ENCODE measurements around the gene SLC16A5.
A peak's percentile ranks its signal among the peaks of the same experiment; 100 is the strongest.

The SLC16A5 gene

DNA sequence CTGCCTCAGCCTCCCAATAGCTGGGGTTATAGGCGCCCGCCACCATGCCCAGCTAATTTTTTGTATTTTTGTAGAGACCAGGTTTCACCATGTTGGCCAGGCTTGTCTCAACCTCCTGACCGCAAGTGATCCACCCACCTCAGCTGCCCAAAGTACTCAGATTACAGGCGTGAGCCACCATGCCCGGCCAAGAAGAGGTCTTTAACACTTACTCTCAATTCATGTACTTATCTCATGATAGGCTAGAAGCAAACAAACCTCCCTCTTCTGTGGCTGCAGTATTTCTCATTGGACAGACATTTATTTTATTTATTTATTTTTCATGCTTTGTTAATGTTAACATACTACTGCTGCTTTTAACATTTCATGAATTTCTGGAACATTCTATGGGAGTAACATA is 50.8 kb downstream of the SLC16A5 start:
- Mint-ChIP-seq H3K4me1 (ENCODE audit: low read depth) (peaks cover 18% of the 10 kb centered on the region), H3K4me3 (no peak overlapping the region), H3K9me3 (no peaks in the 10 kb centered on the region), H3K27me3 (no peaks in the 10 kb centered on the region), H3K36me3 (ENCODE audit: low read depth) (peaks cover 80% of the 10 kb centered on the region), H3K27ac (peak overlapping the region; percentile 44)
- DNase-seq, result no peak

DNA sequence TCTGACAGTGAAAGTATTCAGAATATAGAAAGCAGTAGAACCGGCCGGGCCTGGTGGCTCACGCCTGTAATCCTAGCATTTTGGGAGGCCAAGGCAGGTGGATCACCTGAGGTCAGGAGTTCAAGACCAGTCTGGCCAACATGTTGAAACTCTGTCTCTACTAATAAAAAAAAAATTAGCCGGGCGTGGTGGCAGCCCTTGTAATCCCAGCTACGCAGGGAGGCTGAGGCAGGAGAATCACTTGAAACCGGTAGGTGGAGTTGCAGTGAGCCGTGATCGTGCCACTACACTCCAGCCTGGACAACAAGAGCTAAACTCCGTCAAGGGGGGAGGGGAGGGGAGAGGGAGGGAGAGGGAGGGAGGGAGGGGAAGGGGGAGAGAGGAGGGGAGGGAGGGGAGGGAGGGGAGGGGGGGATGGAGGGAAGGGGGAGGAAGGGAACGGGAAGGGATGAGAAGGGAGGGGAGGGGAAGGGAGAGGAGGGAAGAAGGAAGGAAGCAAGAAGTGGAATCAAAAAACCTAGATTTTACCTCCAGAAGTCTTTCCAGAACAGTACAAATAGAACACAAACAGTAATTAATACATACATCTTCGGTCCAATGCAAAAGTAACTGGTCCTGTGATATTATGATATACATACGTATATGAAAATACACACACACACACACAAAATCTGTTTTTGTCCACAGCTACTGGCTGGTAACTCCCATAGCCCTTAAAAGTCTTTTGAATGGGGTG is 54.6 kb downstream of the SLC16A5 start:
- no peak overlapping the region for H3K4me3 Mint-ChIP-seq
- no peak for DNase-seq
- peaks cover 15% of the 10 kb centered on the region for H3K4me1 Mint-ChIP-seq (ENCODE audit: low read depth)
- H3K36me3 Mint-ChIP-seq (ENCODE audit: low read depth), result peaks cover 93% of the 10 kb centered on the region
- H3K9me3 Mint-ChIP-seq, result no peaks in the 10 kb centered on the region
- H3K27me3 Mint-ChIP-seq, result no peaks in the 10 kb centered on the region
- H3K27ac Mint-ChIP-seq, result no peak overlapping the region

DNA sequence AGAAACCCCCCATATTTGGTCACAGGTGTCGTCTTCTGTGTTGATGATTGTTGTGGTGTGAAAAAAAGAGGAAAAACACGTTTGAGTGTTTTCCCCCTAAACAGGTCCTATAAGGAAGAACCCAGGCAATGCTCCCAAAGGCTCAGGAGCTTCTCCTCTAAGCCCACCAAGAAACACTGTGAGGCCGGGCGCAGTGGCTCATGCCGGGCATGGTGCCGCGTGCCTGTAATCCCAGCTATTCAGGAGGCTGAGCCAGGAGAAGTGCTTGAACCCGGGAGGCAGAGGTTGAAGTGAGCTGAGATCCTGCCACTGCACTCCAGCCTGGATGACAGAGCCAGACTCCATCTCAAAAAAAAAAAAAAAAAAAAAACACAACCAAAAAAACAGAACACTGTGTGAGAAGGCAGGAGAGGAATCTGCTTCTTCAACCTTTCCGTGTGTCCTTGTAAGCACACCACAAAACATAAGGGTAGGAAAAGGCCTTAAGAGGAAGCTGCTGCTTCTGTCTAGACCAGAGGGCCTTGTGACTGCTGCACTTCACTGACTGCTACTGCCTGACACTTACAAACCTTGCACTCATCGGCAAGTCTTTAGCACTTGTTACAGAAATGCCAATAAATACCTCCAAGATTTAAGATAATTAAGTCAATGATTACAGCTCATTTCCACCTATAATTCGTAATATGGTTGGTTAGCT is 57.2 kb downstream of the SLC16A5 start:
- Mint-ChIP-seq H3K36me3 (ENCODE audit: low read depth) (peaks cover 94% of the 10 kb centered on the region), H3K4me1 (ENCODE audit: low read depth) (peaks cover 21% of the 10 kb centered on the region), H3K9me3 (no peaks in the 10 kb centered on the region), H3K27ac (peak overlapping the region; percentile 18), H3K4me3 (no peak overlapping the region), H3K27me3 (no peaks in the 10 kb centered on the region)
- DNase-seq, result no peak

DNA sequence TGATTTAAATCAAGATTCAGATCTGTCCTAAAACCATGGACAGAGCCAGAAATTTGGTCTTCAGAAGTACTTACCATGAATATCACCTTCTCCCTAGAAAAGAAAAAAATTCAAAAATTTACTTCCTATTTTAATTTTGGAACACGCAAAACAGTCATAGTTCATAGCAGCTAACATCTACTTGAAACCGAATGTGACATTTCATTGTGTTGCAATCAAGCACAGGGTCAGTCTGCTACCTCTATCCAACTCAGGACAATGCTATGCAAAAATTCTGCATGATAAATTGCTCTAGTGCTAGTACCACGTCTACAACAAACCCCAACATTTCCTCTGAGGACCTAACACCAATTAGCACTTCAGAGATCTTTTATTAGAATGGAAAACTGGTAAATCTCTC is 58.8 kb downstream of the SLC16A5 start:
- peaks cover 14% of the 10 kb centered on the region for H3K4me1 Mint-ChIP-seq (ENCODE audit: low read depth)
- H3K4me3 Mint-ChIP-seq, result no peak overlapping the region
- peaks cover 78% of the 10 kb centered on the region for H3K36me3 Mint-ChIP-seq (ENCODE audit: low read depth)
- no peak for DNase-seq
- H3K27me3 Mint-ChIP-seq, result no peaks in the 10 kb centered on the region
- H3K27ac Mint-ChIP-seq, result peak overlapping the region; percentile 2
- H3K9me3 Mint-ChIP-seq, result no peaks in the 10 kb centered on the region

DNA sequence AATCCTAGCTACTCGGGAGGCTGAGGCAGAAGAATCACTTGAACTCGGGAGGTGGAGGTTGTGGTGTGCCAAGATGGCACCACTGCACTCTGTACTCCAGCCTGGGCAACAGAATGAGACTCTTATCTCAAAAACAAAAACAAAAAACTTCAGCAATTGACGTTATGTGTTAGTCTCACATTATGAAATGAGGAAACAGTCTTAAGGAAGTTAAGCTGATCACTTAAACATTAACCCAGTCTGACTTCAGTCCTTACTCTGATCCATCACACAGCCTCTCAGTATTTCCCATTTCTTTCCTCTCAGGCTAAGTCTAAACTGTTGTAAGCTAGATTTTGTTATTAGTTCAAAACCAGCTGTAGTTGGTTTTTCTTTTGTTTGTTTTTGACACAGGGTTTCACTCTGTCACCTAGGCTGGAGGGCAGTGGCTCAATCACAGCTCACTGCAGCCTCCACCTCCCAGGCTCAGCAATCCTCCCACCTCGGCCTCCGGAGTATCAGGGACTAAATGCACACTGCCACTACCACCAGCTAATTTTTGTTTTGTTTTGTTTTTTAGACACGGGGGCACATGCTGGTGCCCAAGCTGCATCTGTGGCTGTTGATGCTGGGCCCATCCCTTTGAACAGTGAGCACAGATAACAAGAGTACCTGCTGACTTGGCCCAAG is 60.3 kb downstream of the SLC16A5 start:
- Mint-ChIP-seq H3K9me3 (no peaks in the 10 kb centered on the region), H3K27me3 (no peaks in the 10 kb centered on the region), H3K27ac (peak overlapping the region; percentile 61), H3K4me3 (no peak overlapping the region), H3K4me1 (ENCODE audit: low read depth) (peaks cover 23% of the 10 kb centered on the region), H3K36me3 (ENCODE audit: low read depth) (peaks cover 79% of the 10 kb centered on the region)
- no peak for DNase-seq

DNA sequence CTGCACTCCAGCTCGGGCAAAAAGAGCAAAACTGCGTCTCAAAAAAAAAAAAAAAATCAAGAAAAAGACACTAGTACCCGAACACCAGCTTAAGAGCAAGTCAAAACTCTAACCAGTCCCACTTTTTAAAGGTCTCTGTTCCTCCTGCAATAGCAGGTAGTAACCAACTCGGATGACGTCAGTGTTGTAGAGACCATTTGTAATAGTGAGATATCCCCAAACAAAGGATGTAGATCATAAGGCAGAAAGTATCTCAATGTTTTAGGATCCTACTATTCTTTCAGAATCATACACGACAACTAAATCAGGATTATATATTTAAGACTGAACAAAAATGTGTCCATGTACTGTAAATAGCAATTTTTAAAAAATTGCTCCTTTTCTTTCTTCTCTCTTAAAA is 64.2 kb downstream of the SLC16A5 start:
- peak overlapping the region; percentile 92 for H3K27ac Mint-ChIP-seq
- H3K4me1 Mint-ChIP-seq (ENCODE audit: low read depth), result peaks cover 37% of the 10 kb centered on the region
- DNase-seq, result no peak
- H3K27me3 Mint-ChIP-seq, result no peaks in the 10 kb centered on the region
- H3K36me3 Mint-ChIP-seq (ENCODE audit: low read depth), result peaks cover 52% of the 10 kb centered on the region
- H3K9me3 Mint-ChIP-seq, result no peaks in the 10 kb centered on the region
- peak overlapping the region; percentile 96 for H3K4me3 Mint-ChIP-seq

DNA sequence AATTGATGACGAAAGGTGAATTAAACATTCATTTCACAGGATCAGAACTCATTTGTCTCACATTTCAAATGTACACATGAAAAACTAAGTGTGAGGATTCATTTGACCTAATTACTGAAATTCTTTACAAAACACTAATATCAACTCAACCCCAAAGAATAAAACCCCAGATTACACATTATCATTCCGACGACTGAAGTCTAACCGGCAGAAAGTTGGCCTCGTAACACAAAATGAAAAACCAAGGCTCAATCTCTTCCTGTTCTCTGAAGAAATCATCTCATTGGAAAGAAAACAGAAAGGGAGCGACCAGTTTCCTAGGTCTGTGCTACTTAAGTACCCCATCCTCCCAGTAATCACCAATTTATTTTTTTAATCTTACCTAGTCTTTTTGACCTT is 64.8 kb downstream of the SLC16A5 start:
- H3K36me3 Mint-ChIP-seq (ENCODE audit: low read depth), result peaks cover 48% of the 10 kb centered on the region
- peaks cover 37% of the 10 kb centered on the region for H3K4me1 Mint-ChIP-seq (ENCODE audit: low read depth)
- no peaks in the 10 kb centered on the region for H3K9me3 Mint-ChIP-seq
- H3K27me3 Mint-ChIP-seq, result no peaks in the 10 kb centered on the region
- H3K27ac Mint-ChIP-seq, result peak overlapping the region; percentile 92
- no peak for DNase-seq
- peak overlapping the region; percentile 96 for H3K4me3 Mint-ChIP-seq

DNA sequence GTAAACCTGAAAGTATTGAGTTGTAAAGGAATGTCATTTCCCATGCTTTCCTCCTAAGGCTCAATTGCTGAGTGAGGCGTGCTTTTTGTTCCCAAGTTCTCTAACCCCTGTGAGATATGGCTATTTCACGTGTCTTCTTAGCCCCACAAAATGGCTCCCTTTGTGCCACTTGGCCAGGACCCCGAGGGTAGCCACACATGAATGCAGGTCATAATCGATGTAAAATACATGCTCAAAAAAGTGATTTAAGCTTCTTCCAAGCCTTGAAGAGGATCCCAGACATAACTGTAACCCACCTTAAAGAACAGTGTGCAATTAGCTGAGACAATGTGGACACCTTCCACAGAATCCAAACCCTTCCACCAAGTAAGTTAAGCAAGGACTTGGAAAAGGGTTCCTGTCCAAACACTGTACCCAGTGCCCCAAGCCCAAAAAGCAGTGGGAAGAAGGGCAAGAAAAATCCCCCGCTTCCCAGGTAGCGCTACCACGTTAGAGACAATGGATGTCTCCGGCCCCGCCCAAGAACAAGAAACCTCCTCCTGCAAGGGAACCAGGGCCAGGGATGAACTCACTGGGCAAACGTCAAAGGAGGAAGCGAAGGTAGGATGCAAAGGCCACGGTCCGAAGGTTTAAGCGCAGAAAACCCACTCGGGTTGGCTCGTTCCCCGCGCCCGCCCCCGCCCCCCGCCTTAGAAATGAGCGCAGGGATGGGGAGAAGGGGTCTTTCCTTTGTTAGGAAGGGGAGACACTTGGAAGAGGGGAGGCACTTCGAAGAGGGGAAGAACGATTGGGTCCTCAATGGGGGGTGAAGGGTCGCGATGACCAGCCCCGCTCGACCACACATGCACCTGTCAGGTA is 65.4 kb downstream of the SLC16A5 start:
- peaks cover 37% of the 10 kb centered on the region for H3K4me1 Mint-ChIP-seq (ENCODE audit: low read depth)
- no peaks in the 10 kb centered on the region for H3K9me3 Mint-ChIP-seq
- peak; percentile 54 for DNase-seq
- H3K27me3 Mint-ChIP-seq, result no peaks in the 10 kb centered on the region
- H3K27ac Mint-ChIP-seq, result peak overlapping the region; percentile 92
- peaks cover 44% of the 10 kb centered on the region for H3K36me3 Mint-ChIP-seq (ENCODE audit: low read depth)
- peak overlapping the region; percentile 96 for H3K4me3 Mint-ChIP-seq

DNA sequence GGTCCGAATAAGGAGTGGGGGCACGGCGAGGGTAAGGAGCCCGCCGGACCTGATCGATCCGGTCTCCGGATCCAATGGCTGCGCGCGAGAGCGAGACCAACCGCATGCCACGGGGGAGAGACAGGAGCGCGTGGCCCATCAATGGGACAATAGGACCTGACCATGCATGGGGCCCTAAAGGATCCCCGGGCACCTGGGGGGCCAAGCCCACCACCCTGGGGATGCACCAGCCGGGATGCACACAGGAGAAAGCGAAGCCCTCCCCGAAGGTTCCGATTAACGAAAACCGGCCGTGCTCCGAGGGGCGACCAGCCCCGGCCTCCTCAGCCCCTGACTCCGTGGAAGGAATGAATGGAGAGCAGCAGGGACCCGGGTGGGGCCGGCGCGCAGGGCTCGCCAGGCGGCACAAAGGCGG is 66.0 kb downstream of the SLC16A5 start:
- H3K27me3 Mint-ChIP-seq, result no peaks in the 10 kb centered on the region
- H3K36me3 Mint-ChIP-seq (ENCODE audit: low read depth), result peaks cover 40% of the 10 kb centered on the region
- H3K9me3 Mint-ChIP-seq, result no peaks in the 10 kb centered on the region
- peak overlapping the region; percentile 96 for H3K4me3 Mint-ChIP-seq
- peaks cover 35% of the 10 kb centered on the region for H3K4me1 Mint-ChIP-seq (ENCODE audit: low read depth)
- H3K27ac Mint-ChIP-seq, result peak overlapping the region; percentile 92
- no peak for DNase-seq

DNA sequence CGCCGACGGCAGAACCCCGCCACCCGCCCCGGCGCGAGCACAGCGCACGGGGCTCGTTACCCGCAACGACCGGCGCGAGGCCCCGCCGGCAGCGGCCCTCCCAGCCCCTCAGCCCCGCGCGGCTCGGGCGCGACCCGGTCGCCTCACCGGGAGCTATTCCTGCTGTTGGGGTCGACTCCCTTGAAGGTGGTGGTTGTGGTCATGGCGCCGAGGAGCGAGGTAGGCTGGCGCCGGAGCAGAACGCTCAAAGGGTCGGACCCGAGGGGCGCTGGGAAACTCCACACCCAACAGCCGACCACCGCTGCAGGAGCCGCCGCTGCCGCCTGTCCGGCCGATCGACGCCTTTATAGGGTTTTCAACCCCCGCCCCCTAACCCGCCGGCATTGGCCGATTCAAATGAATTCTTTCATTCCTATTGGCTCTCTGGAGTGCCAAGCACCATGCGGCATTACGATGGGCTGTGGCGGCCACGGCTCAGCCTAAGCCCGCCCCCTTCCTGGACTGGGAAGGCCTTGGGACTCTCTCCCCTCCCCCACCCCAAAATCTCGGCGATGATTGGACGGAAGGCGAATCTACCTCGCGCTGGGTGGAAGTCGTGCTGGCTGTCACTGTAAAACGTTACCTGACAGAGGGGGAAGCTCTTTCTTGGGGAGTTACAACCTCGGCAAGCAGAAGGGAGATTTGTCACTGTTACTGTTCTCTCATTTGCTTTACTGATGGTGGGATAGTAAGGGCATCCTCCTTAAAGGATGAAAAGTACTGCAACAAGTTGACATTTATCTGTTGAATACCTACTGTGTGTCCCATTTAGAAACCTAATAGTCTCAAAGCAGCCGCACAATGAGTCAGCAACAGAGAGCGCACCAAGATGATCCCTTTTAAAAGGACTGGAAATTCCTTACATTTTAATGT is 66.7 kb downstream of the SLC16A5 start, which contains the start of gene JPT1:
TSS of gene JPT1 (minus strand) at position 318 of the 912 bp plus-strand sequence. CDS start at position 203, 115 bp downstream.
- peaks cover 37% of the 10 kb centered on the region for H3K4me1 Mint-ChIP-seq (ENCODE audit: low read depth)
- H3K36me3 Mint-ChIP-seq (ENCODE audit: low read depth), result peaks cover 39% of the 10 kb centered on the region
- H3K27me3 Mint-ChIP-seq, result no peaks in the 10 kb centered on the region
- H3K4me3 Mint-ChIP-seq, result peak within 1 kb of the TSS; percentile 96
- H3K9me3 Mint-ChIP-seq, result no peaks in the 10 kb centered on the region
- peak within 1 kb of the TSS; percentile 94 for H3K27ac Mint-ChIP-seq
- DNase-seq, result peak; percentile 95

DNA sequence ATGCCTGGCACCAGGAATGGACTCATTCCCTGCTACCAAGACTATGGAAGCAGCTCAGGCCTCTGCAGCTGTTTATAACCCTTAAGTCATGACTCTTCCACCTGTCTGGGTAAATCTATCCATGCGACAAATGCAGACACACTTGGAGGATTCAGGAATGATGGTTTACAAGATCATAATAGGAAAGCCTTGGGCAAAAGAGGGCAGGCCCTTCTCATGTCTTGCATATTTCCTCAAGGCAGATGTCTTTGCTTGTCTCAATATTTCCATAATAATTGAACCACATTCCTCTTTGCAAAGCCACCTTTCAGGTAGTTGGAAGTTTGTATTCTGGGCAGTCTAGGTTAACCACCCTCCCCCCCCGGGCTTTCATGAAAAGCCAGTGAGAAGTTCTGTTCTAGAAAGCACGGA is 67.4 kb downstream of the SLC16A5 start:
- H3K27ac Mint-ChIP-seq, result peak overlapping the region; percentile 94
- H3K36me3 Mint-ChIP-seq (ENCODE audit: low read depth), result peaks cover 39% of the 10 kb centered on the region
- H3K4me3 Mint-ChIP-seq, result no peak overlapping the region
- DNase-seq, result no peak
- H3K27me3 Mint-ChIP-seq, result no peaks in the 10 kb centered on the region
- no peaks in the 10 kb centered on the region for H3K9me3 Mint-ChIP-seq
- H3K4me1 Mint-ChIP-seq (ENCODE audit: low read depth), result peaks cover 36% of the 10 kb centered on the region
